ENCODE results near the gene PEX5L.
"Not testable (repeated sequence)": the region's sequence is repeated elsewhere in the genome, so short reads cannot be mapped to it uniquely, and the experiment has no call there.

Gene PEX5L

GRCh38 chr3:180008318-180008717 is 28.4 kb downstream of the PEX5L start:
- not testable (repeated sequence) for DNase-seq

GRCh38 chr3:180004542-180004941 is 32.2 kb downstream of the PEX5L start:
- no peak for DNase-seq

- DNase-seq = no peak
Observed at GRCh38 chr3:180002006-180002405, 34.7 kb downstream of the PEX5L start.

- no peak for DNase-seq
Observed at GRCh38 chr3:180000500-180000899, 36.2 kb downstream of the PEX5L start.

- DNase-seq = no peak
Observed at GRCh38 chr3:179995406-179995805, 41.3 kb downstream of the PEX5L start.

- DNase-seq = no peak
Observed at GRCh38 chr3:179991883-179992282, 44.9 kb downstream of the PEX5L start.

- no peak for DNase-seq
Observed at GRCh38 chr3:179991104-179991503, 45.6 kb downstream of the PEX5L start.

GRCh38 chr3:179981646-179982045 is 55.1 kb downstream of the PEX5L start:
- no peak for DNase-seq

GRCh38 chr3:179977356-179977755 is 59.4 kb downstream of the PEX5L start:
- DNase-seq = no peak

- no peak for DNase-seq
Observed at GRCh38 chr3:179973931-179974361, 62.8 kb downstream of the PEX5L start.

GRCh38 chr3:179972881-179973423 is 63.8 kb downstream of the PEX5L start:
- DNase-seq = no peak

- DNase-seq = no peak
Observed at GRCh38 chr3:179971280-179971679, 65.5 kb downstream of the PEX5L start.

- no peak for DNase-seq
Observed at GRCh38 chr3:179970746-179971145, 66.0 kb downstream of the PEX5L start.

GRCh38 chr3:179969525-179969924 is 67.2 kb downstream of the PEX5L start:
- no peak for DNase-seq

- DNase-seq = no peak
Observed at GRCh38 chr3:179967622-179968021, 69.1 kb downstream of the PEX5L start.

GRCh38 chr3:179964890-179965289 is 71.8 kb downstream of the PEX5L start:
- DNase-seq = no peak

GRCh38 chr3:179962629-179963387 is 73.9 kb downstream of the PEX5L start:
- DNase-seq = no peak

GRCh38 chr3:179961703-179962078 is 75.0 kb downstream of the PEX5L start:
- DNase-seq = no peak

- DNase-seq = no peak
Observed at GRCh38 chr3:179961071-179961702, 75.5 kb downstream of the PEX5L start.

- no peak for DNase-seq
Observed at GRCh38 chr3:179958759-179959158, 78.0 kb downstream of the PEX5L start.

GRCh38 chr3:179958143-179958542 is 78.6 kb downstream of the PEX5L start:
- no peak for DNase-seq

GRCh38 chr3:179957264-179957845 is 79.4 kb downstream of the PEX5L start:
- DNase-seq = no peak

GRCh38 chr3:179956416-179956830 is 80.3 kb downstream of the PEX5L start:
- DNase-seq = no peak

GRCh38 chr3:179955809-179956208 is 80.9 kb downstream of the PEX5L start:
- DNase-seq = no peak
